Activated T-helper 2 cell treated with anti-CD3 and anti-CD28 coated beads, Interferon-gamma antibody, Interleukin-2, Interleukin-4, amounts not matched to agents 10 μg/mL and 5 μg/mL and 100 μg/mL, durations not matched to agents 14 hours and 24 hours and 36 hours (primary cell): ENCODE results near the gene PDGFB. TPM values are rescaled to one million over a fixed set of nuclear protein-coding genes. Genes with fewer than 3 reads are reported as not detected.

ENCODE experiments used
- total RNA-seq: library from RNA; stranded (reverse); gene quantifications from 2 replicates; pipeline ENCODE4 v1.2.3, GENCODE V29; 2022

Gene PDGFB
- total RNA-seq, 1 donor from 2014 or later: 4.2 TPM

Other genes with a start within 250 kb of the PDGFB start
- 91.7 and 93.1 TPM in 2 replicates for gene APOBEC3C, start 230.7 kb downstream of the PDGFB start, total RNA-seq
- 29.7 and 31.2 TPM in 2 replicates for gene APOBEC3D, start 223.9 kb downstream of the PDGFB start, total RNA-seq
- gene APOBEC3F, start 204.1 kb downstream of the PDGFB start, total RNA-seq: 23.8 and 24.1 TPM in 2 replicates
- gene APOBEC3G, start 167.7 kb downstream of the PDGFB start, total RNA-seq: 61.4 and 63.7 TPM in 2 replicates
- gene APOBEC3H, start 147.7 kb downstream of the PDGFB start, total RNA-seq: 7.3 and 8.3 TPM in 2 replicates
- 11.6 and 11.8 TPM in 2 replicates for gene CBX7, start 92.3 kb downstream of the PDGFB start, total RNA-seq
- gene RPL3, start 74.6 kb upstream of the PDGFB start, total RNA-seq: 2,214 and 2,255 TPM in 2 replicates
- gene SYNGR1, start 105.0 kb upstream of the PDGFB start, total RNA-seq: not detected in 2 replicates
- 25.4 and 25.8 TPM in 2 replicates for gene TAB1, start 154.8 kb upstream of the PDGFB start, total RNA-seq
- gene MGAT3, start 212.0 kb upstream of the PDGFB start, total RNA-seq: 0.11 and 0.21 TPM in 2 replicates